Choroid plexus epithelial cell (primary cell): ENCODE data around the gene HHIPL1.

Experiments used
- DNase-seq: peaks from one replicate; pipeline ENCODE4 v3.0.0-alpha.2; 2010; ENCODE audit warnings: low read depth
- H3K4me3 ChIP-seq: 2 replicates; pipeline ENCODE4 v1.5.1; 2011; ENCODE audit warnings: low read depth, mild to moderate bottlenecking, control low read depth, low read length, moderate library complexity
- TF ChIP-seq, protein P1 (sequence below): conservative IDR thresholded peaks from 2 replicates; pipeline ENCODE4 v1.5.1; 2011; ENCODE audit warnings: low read depth, mild to moderate bottlenecking, control low read depth, inconsistent platforms, low read length, moderate library complexity

Gene HHIPL1

DNA sequence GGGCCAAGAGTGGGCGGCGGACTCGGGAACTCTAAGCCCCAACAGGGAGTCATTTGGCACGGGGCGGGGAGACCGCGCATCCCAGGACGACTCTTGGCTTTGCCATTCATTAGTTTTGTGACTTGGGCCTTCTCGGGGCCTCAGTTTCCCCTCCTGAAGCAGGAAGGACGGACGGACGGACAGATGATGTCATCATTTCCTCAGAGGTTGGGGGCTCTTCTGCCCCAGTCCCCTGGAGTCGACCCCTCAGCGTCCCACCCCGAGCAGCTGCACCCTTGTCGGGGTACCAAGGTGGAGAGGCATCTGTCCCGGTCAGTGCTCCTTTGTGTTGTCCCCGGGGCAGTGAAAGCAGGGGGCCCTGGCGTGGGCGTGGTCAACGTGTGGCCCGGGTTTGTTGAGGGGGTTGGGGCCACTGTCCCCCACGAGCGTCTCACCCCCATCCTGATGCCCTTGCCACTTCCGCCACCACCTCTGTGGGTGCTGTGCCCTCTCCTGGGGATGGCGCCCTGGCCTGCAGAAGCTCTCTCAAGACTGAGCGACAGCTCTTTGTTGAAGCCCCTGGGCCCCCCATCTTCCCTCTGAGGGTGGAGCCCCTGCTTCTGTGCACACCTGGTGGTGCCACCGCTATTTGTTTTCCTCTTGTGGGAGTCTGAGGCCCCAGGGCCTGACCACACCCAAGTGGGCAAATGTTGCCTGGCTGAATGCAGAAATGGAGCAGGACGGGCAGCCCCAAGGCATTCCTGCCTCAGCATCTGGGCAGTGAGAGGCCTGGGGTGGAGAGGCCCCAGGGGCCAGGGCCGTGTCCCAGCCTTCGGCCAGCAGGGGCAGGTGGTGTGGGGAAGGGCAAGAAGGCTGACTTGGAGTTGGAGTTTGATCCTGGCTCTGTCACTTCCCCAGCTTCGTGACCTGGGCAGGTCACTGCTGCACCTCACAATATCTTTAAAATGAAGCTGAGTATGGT is 896 bp downstream of the HHIPL1 start:
- no peak for DNase-seq
- H3K4me3 ChIP-seq: peak overlapping the region; percentile 51
- TF ChIP-seq, protein P1, sequence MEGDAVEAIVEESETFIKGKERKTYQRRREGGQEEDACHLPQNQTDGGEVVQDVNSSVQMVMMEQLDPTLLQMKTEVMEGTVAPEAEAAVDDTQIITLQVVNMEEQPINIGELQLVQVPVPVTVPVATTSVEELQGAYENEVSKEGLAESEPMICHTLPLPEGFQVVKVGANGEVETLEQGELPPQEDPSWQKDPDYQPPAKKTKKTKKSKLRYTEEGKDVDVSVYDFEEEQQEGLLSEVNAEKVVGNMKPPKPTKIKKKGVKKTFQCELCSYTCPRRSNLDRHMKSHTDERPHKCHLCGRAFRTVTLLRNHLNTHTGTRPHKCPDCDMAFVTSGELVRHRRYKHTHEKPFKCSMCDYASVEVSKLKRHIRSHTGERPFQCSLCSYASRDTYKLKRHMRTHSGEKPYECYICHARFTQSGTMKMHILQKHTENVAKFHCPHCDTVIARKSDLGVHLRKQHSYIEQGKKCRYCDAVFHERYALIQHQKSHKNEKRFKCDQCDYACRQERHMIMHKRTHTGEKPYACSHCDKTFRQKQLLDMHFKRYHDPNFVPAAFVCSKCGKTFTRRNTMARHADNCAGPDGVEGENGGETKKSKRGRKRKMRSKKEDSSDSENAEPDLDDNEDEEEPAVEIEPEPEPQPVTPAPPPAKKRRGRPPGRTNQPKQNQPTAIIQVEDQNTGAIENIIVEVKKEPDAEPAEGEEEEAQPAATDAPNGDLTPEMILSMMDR: no peak

DNA sequence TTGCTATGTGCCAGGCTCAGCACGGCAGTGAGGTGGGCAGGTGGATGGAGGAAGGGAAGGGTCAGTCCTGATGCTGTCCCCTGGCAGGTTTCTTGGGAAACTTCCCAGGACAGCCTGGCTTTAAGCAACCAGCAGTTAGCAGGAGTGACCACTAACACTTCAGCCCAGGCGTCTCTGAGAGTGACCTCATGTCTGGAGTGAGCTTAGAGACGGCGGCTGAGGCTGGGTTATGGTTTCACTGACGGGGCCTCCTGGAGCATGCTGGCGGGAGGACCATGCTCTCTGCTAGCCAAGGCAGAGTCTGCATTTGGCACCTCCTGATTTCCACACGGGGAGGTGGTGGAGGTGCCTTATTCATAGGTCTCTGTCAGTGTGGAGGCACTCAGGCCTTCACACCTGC is 2.5 kb downstream of the HHIPL1 start:
- no peak for DNase-seq
- TF ChIP-seq, protein P1: no peak

DNA sequence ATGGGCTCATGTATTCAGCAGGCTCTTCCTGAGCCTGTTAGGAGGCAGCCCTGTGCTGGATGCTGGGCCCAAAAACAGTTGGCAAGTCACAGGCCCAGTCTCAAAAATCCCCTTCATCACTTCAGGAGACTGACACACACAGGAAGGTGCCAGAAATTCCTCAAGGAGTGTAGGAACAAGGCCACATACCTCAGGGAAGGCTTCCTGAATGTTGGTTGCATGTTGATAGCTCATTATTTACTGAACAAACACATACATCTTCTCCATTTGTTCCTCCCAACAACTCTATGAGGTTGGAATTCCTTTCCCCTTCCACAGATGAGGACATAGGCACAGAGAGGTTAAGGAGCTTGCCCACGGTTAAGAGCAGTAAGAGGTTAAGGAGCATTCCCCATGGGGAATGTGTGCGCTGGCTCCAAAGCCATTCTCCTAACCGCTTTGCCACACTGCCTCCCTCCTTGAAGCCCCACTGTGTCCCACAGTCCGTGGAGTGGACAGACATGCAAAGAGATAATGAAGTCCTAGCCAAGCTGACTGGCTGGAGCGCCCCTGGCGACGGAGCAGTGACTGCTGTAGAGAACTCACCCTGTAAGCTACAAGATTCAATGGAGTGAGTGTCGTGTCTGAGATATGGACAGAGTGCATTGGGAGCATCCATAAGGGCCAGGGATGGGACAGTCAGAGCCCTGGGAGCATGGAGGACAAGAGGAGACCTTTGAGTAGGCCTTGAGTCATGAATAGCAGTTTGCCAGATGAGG is 3.3 kb downstream of the HHIPL1 start:
- DNase-seq: no peak
- TF ChIP-seq, protein P1: no peak
- H3K4me3 ChIP-seq: no peak overlapping the region

More for the DNA sequence above, 2.5 kb downstream of the HHIPL1 start:
- no peak overlapping the region for H3K4me3 ChIP-seq

DNA sequence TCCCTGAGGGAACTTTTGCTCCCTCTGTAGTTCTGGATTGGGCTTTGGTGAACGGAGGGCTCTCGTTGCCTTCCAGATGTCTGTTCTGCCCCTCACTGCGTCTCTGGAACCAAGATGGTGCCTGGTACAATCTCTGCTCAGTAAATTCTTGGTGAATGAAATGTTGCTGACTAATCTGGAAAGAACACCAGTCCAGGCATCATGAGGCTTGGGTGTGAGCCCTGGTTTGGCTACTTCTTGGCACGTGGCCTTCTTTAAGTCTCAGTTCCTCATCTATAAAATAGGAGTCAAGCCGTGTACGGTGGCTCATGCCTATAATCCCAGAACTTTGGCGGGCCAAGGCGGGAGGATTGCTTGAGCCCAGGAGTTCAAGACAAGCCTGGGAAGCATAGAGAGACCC is 4.3 kb downstream of the HHIPL1 start:
- TF ChIP-seq, protein P1: no peak
- peak; percentile 67 for DNase-seq

DNA sequence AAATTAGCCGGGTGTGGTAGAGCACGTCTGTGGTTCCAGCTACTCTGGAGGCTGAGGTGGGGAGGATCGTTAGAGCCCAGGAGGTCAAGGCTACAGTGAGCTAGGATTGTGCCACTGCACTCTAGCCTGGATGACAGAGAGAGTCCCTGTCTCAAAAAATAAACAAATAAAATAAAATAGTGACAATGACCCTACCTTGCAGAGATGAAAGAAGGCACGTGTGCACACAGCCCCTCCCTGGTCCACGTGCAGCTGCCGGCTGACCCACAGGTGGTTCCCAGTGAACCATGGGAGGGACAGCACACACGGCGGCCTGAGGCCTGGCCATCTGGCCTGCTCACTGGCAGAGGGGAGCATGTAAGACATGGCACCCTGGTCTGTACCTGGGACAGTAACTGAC is 4.7 kb downstream of the HHIPL1 start:
- no peak for DNase-seq
- no peak overlapping the region for H3K4me3 ChIP-seq
- TF ChIP-seq, protein P1: no peak

More for the DNA sequence above, 4.3 kb downstream of the HHIPL1 start:
- no peak overlapping the region for H3K4me3 ChIP-seq

DNA sequence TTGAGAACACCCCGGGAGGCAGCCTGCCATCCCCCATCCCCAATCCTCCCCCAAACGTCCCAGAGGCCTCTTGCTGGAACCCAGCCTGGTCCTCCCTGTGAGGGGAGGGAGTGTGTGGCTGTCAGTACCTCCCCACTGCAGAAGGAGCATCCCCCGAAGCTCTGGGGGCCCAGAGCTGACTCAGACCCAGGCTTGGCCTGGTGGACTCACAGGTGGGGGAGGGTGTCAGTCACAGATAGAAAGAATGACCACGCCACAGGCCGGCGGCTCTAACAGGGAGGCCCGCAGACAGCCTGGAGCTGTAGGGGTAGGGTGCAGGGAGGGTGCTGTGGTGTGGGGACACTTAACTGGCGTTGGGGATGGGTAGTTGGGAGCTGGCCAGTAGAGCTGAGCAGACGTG is 5.3 kb downstream of the HHIPL1 start:
- no peak overlapping the region for H3K4me3 ChIP-seq
- TF ChIP-seq, protein P1: no peak
- DNase-seq: no peak
